HG02623 (cell line): ENCODE results near the gene TTLL9.

Experiments
- ATAC-seq: cut with Tn5 transposase; IDR thresholded peaks from one replicate; pipeline ENCODE4 v1.9.1; 2021; ENCODE audit warnings: moderate library complexity; ENCODE audit not compliant: unreplicated experiment

TTLL9 gene

DNA sequence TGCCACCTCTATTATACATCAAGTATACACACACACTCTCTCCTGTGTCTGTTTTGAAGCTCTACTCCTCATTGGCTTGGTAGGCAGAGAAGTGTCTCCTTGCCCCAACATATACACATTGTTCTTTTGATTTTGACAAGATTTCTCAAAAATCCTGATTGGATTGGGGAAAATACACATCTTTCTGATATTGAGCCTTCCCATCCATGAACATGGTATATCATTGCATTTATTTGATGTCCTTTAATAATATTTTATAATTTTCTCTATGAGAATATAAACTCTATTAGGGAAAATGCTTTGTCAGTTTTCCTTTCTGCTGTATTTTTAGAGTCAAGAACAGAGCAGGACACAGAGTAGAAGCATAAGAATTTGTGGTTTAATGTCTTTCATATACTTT lies 7.2 kb downstream of the TTLL9 start:
- no peak for ATAC-seq

DNA sequence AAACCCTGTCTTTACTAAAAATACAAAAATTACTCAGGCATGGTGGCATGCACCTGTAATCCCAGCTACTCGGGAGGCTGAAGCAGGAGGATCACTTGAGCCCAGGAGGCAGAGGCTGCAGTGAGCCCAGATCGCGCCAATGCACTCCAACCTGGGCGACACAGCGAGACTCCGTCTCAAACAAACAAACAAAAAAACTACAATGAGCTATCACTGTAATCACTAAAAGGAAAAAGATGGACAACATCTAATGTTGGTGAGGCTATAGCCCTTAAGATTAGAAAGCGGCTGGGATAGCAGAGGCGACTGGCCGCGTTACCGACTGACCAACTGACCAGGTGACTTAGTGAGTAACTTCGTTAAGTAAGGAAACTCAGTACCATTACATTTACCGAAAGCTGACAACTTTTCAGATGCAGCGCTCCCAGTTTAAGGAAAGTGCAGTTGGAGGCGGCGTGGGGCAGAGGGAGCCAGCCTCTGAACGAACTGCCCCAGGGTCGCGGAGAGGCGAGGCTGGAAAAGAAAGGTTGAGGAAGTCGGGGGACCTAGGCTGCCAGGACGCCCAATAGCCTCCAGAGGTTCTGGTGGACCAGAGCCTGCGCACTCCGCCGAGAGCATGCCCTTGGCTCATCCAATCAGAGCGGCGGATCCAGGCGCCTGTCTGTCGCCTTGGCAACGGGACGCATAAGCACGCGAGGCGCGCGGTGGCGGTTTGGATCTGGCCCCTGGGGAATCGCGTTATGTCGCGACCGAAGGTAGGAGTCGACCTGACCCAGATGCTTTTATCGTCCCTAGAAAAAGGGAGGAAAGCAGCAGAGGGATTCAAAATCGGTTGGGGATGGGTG lies 8.9 kb downstream of the TTLL9 start:
- peak; percentile 88 for ATAC-seq

DNA sequence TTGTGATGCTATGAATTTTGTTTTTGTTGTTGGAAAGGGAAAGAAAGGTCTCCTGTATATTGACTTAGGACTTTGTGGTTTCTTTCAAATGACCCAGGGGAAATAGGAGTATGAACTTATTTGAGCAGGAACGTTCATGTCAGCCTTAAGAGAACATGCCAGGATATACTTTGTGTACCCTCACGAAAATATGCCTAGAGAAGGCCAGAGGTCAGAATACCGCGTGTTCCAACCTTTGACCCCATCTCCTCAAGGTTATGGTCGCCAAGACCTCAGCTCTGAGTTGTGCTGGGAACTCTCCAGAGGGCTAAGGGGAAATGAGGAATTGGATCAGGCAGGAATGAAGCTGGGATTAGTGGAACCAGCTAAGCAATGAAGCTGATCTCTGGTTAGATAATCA lies 11.5 kb downstream of the TTLL9 start:
- no peak for ATAC-seq

DNA sequence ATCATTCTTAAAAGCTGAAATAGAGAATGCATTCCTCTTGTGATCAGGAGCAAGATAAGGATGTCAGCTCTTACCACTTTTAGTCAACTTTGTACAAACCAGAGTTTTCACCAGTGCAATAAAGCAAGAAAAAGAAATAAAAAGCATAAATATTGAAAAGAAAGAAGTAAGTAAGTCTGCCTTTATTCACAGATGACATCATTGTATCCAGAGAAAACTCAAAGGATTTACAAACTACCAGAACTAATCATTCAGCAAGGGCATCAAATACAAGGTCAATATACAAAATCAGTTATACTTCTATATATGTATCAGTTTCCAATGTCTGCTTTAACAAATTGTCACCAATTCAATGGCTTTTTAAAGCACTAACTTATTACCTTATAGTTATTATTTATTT lies 13.4 kb downstream of the TTLL9 start:
- no peak for ATAC-seq

DNA sequence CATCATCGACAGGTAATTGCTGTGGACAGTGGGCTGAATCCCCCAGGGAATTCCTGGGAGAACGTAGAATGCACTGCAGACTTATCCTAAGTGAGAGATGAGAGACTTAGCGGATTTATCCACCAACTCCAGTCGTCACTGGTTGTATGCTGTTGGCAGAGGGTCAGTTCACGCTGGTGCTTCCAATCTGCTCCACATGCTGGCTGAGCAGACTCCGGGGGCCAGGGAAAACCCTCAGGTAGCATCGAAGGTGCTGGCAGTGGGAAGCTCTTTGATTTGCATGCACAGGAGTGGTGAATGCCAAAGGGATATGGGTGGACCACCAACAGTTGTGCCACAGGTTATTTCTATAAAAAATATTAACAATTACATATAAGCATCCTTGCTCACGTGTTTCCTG lies 20.2 kb downstream of the TTLL9 start:
- ATAC-seq = no peak

DNA sequence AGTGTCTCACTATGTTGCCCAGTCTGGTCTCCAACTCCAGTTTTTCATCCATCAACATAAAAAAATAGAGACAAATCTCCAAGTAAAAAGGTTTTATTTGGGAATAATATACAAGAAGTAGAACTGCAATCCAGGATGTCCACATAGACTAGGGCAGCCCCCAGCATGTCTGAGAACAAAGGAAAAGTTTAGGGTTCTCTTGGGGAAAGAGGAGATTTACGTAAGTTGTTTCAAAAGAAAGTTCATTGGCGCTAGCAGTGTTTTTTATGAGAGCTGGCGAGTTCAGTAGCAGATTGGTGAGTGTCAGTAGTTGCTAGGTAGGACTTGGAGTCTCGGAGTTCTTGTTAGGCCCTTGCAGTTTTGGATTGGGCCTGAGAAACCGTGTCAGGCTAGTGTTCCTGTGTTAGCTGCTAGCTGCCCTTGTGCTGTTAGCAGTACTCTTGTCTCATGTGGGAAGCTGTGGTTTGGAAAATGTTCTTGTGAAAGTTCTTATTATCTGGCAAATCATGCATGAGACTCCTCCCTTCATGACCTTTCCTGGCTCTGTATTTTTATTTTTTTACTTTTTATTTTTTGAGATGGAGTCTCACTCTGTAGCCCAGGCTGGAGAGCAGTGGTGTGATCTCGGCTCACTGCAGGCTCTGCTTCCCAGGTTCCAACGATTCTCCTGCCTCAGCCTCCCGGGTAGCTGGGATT lies 24.7 kb downstream of the TTLL9 start:
- ATAC-seq = peak; percentile 95

DNA sequence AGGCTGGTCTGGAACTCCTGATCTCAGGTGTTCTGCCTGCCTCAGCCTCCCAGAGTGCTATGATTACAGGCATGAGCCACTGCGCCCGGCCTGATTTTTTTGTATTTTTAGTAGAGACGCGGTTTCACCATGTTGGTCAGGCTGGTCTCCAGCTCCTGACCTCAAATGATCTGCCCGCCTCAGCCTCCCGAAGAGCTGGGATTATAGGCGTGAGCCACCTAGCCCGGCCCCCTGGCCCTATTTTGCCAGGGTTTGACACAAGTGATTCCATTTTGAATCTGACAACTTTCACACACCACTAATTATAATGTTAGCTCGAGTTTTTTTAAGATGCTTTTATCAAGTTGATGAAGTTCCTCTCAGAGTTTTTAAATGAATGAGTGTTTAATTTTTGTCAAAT lies 25.6 kb downstream of the TTLL9 start:
- ATAC-seq = no peak

DNA sequence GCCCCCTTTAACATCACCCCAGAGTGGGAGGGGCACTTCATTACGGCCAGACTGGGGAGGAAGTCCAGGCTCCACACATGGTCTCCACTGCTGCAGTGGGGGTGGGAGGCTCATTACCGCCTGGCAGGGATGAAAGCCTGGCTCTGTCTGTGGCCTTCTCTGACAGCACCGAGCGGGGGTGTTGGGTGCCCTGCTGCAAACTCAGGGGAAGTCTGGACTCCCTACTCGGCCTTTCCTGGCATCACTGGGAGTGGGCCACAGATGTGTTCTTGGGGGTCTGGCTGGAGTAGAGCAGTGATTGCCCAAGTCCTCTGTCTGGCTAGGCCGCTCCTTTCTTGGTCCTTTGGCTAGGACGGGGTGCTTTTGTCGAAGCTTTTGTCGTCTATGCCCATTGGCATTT lies 27.1 kb downstream of the TTLL9 start:
- ATAC-seq = no peak

DNA sequence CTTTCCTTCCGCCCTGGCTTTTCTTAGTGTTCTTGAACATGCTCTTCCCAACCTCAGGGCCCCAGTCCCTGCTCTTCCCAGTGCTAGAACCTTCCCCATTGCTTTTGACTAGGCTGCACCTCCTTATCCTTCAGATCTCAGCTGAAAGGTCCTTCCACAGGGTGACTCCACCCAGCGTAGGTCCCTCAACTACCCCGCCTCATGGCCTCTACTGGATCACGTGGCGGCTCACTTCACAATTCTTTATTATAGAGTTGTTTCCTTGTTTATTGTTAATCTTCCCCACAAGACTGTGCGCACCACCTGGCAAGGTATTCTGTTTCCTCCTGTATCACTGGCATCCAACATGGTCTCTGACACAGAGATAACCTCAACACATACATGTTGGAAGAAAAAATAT lies 31.2 kb downstream of the TTLL9 start:
- ATAC-seq = no peak

DNA sequence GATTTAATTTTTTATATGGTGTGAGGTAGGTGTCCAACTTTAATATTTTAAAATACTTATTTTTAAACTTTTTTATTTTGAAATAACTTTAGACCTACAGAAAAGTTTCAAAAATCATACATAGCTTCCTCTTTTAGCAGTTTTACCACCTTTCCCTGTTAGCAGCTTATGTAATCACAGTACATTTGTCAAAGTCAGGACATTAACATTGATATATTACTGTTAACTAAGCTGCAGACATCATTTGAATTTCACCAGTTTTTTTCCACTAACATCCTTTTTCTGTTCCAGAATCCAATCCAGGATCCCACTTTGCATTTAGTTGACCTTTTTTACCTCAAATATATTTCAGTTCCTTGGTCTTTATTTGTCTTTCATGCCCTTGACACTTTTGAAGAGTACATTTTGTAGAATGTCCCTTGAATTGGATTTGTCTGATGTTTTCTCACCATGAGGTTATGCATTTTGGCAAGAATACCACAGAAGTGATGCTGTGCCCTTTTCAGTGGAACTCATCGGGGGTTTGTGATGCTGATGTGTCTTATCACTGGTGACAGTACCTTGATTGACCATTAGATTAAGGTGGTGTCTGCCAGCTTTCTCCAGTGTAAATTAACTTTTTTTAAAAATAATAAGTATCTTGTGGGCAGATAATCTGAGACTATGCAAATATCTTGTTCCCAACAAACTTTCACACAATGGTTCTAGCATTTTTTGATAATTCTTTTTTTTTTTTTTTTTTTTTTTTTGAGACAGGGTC lies 33.4 kb downstream of the TTLL9 start:
- ATAC-seq = no peak

DNA sequence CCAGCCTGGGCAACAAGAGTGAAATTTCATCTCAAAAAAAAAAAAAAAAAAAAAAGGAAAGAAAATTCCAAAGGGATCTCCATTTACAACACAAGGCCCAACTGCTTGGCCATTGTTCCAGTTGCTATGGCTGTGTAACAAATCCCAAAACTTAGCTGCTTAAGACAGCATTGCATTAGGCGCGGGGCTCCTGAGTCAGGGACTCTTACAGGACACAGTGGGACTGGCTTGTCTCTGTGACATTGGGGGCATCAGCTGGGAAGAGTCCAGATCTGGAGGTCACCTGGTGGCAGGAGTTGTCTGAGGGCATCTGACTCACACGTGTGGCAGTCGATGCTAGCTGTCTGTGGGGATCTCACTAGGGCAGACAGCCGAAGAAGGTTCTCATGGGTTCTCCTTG lies 35.6 kb downstream of the TTLL9 start:
- no peak for ATAC-seq

DNA sequence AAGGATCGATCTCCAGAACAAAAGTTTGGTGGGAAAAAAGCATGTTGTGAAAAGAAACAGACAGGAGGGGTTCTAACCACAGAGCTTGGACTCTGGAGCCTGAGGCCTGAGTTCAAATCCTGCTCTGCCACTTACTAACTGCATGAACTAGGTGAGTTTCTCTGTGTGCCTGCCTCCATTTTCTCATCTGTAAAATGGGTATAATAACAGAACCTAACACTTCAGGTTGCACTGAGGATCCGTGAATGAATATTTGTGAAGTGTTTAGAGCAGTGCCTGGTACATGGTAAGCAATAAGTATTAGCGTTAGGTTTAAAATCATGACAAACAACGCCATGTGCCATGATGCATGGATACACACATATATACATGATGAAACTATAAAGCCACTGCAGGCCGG lies 36.6 kb downstream of the TTLL9 start:
- no peak for ATAC-seq

DNA sequence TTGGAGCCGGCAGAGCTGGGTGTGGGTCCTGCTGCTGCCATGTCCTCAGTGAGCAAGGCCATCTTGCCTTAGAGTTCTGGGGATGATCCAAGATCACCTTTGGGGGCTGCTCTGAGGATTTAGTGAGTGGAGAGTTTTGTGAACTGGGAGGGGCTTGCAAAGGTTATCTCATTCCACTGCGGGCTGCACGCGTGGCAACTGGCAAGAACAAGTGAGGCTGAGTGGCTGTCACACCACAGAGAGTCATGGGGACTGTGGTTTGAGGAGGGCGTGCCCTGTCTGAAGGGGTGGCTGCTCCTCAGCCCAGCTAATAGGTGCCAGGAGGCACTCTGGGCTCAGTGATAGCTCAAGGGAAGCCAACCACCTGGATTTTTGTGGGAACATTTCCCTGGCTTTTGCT lies 37.6 kb downstream of the TTLL9 start:
- no peak for ATAC-seq

DNA sequence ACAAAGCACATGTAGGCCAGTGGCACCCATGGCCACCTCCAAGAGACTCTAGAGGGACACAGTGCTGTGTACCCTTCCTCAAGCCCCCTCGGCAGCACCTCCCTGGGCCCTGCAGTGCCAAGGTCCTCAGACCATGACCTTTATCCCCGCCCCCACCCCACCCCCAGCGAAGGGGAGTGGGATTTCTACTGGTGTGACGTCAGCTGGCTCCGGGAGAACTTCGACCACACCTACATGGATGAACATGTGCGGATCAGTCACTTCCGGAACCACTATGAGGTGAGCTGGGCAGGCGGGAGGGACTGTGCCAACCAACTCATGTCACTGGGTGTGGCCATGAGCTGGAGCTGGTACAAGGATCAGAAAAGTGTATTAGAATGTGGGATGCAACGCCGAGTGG lies 38.0 kb downstream of the TTLL9 start:
- ATAC-seq = no peak

DNA sequence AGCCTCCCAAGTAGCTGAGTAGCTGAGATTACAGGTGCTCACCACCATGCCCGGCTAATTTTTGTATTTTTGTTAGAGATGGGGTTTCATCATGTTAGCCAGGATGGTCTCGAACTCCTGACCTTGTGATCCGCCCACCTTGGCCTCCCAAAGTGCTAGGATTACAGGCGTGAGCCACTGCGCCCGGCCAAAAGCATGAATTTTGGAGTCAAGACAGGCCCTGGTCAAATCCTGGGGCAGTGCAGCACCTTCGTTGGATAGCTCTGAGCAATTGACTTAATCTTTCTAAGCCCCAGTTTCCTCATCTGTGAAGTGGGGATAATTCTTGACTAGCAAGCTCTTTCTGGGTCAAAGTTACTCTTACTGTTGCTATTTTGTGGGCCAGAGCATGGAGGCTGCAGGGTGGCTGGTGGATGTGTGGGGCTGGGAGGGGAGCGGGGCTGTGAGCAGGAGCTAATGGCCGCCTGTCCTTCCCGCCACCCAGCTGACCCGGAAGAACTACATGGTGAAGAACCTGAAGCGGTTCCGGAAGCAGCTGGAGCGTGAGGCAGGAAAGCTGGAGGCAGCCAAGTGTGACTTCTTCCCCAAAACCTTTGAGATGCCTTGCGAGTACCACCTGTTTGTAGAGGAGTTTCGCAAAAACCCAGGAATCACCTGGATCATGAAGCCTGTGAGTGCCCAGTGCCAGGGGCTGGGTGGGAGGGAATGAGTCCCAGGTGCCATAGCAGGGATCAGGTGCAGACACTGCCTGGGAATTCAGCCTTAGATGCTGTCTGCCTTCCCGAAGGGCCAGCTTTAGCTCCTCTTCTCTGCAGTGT lies 39.0 kb downstream of the TTLL9 start:
- no peak for ATAC-seq

DNA sequence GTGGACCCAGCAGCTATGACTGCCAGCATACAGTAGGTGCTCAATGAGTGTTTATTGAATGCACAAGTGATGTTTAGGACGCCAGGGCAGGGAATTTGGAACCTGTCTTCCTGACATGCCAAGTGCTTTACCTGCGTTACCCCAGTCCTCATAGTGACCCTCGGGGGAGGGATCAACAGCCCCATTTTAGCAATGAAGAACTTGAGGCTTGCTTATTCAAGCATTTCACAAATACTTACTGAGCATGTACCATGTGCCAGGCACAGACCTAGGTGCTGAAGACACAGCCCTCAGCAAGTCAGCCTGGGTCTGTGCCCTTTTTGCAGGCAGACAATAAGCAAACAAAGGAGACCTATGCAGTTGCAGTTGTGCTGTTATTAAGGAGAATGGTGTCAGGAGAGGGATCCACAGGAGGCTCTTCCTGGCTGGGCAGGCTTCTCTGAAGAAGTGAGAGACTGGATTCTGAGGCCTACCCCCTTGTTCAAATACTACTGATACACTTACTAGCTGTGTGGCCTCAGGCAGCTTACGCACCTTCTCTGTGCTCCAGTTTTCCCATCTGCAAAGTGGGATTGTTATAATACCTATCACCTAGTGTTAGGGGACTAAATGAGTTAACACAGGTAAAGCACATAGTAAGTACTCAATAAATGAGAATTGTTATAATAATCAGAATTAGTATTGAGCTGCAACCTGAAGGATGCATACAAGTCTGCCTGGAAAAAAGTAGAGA lies 39.8 kb downstream of the TTLL9 start:
- no peak for ATAC-seq

DNA sequence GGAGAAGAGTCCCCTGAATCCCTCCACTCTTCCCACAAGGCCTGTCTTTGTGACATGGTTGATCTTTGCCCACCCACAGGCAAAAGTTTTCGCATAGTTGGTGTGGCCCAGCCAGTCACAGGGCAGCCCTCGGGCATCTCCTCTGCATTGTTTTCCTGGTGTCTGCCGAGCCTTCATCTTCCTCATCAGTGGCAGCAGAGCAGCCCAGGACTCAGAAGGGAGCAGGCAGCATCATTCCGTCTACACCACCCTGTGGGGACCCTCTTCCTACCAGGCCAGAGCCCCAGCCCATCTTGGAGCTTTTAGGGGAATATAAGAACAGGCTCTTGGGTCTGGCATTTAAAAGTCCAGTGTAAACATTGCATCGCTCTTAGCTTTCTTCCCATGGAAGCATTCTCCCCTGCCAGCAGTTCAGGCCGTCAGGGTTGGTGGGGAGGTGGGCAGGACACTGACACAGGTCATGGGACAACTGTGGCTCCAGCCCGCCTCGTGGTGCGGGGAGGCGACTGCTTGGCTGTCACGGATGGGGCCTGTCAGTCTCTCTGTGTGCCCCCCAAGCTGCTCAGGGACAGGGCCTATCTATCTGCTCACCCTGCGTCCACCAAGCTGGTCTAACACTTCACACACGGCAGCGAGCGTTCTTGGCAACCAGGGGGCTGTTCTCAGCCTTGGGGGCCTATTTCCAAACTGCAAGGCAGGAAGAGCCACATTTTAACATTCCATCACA lies 43.2 kb downstream of the TTLL9 start:
- ATAC-seq = no peak

DNA sequence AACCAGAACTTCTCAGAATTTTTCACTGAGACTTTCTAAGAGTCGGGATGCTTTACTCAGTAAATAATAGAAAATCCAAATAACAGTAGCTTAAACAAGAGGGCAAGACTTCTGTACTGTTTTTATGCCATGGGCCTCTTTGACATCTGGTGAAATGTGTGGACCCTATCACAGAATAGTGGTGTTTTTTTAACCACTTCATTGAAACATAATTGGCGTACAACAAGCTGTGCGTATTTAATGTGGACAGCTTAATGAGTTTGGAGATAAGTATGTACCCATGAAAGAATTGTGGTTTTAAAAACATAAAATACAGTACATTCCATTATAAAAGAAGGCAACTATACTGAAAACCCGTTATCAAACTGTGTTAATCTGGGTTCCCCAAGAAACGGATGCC lies 43.7 kb downstream of the TTLL9 start:
- no peak for ATAC-seq

DNA sequence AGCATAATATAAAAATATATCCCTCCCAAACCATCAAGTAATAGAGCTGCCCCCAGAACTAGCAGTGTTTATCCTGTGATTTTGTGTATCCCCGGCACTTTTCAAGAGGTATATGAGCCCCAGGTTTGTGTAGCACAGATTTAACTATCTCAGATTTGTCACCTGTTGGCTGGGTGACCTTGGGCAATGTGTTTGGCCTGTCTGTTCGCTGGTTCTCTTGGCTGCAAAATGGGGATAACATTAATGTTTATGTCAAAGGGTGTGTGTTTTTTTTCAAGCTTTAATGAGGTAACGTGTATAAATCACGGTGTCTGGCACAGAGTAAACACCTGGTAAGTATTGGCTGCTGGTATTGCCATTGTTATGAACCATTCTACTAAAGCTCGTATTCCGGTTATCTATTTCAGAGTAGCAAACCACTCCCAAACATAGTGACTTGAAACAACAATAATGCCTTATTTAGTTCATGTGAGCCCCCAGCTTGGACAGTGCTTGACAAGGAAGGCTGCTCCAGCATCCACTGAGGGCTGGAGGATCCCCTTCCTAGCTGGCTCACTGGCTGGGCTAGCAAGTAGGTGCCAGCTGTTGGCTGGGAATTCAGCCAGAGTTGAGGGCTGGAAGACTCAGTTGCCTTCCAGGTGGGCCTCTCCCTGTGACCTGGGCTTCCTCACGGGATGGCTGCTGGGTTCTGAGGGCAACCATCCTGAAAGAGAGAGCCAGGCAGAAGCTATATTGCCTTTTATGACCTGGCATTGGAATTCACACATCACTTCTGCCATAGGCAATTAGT lies 45.3 kb downstream of the TTLL9 start:
- no peak for ATAC-seq
